ENCODE measurements around the gene ZNF563.

The ZNF563 gene

DNA sequence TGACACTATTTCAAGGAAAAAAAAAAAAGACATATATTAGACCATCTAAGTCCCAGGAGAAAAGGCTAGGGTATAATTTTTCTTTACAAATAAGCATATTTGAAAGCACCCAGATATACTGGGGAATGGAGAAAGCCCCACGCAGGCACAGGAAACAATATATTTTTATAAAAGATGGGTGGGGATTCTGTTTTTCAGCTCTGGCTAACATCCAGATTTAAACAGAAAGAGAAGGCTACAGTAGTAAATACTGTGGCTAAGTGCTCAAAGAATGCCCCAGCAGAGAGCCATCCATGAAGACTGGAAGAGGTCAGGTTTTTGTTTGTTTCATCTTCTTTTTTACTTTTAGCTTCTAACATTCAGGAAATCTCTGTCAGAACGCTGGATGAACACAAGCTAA lies 54.7 kb downstream of the ZNF563 start:
- TF ChIP-seq, protein P1, sequence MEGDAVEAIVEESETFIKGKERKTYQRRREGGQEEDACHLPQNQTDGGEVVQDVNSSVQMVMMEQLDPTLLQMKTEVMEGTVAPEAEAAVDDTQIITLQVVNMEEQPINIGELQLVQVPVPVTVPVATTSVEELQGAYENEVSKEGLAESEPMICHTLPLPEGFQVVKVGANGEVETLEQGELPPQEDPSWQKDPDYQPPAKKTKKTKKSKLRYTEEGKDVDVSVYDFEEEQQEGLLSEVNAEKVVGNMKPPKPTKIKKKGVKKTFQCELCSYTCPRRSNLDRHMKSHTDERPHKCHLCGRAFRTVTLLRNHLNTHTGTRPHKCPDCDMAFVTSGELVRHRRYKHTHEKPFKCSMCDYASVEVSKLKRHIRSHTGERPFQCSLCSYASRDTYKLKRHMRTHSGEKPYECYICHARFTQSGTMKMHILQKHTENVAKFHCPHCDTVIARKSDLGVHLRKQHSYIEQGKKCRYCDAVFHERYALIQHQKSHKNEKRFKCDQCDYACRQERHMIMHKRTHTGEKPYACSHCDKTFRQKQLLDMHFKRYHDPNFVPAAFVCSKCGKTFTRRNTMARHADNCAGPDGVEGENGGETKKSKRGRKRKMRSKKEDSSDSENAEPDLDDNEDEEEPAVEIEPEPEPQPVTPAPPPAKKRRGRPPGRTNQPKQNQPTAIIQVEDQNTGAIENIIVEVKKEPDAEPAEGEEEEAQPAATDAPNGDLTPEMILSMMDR (conservative IDR thresholded peaks at IDR 0.05; ENCODE audit: control insufficient read depth, insufficient read depth, low read depth, low read length), result no peak
- H3K4me3 ChIP-seq (ENCODE audit: control insufficient read depth, low read depth, low read length), result no peak overlapping the region
- no peak for DNase-seq (ENCODE audit: low read depth)

DNA sequence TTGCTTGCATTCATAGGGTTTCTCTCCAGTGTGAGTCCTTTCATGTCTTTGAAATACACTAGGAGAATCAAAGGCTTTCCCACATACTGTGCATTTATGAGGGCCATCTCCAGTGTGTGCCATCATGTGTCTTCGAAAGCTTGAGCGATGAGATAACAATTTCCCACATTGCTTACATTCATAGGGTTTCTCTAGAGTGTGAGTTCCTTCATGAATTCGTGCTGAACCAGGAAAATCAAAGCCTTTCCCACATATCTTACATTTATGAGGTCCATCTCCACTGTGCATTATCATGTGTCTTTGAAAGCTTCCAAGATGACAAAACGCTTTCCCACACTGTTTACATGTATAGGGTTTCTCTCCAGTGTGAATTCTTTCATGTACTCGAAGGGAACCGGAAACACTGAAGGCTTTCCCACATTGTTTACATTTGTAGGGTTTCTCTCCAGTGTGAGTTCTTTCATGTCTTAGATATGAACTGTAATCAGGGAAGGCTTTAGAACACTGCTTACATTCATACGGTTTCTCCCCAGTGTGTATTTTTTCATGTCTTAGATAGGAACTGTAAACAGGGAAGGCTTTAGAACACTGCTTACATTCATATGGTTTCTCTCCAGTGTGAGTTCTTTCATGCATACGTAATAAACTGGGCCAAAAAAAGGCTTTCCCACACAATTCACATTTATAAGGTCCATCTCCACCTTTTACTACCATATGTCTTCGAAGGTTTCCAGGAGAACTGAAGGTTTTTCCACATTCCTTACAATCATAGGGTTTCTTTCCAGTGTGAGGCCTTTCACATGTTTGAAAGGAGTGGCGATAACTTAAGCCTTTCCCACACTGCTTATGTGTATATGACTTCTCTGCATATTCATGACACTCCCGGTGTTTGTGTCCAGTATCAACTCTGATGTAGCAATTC lies 60.2 kb downstream of the ZNF563 start:
- TF ChIP-seq, protein P1 (conservative IDR thresholded peaks at IDR 0.05; ENCODE audit: control insufficient read depth, insufficient read depth, low read depth, low read length), result no peak
- H3K4me3 ChIP-seq (ENCODE audit: control insufficient read depth, low read depth, low read length), result no peak overlapping the region
- DNase-seq (ENCODE audit: low read depth), result peak; percentile 6

GRCh38 chr19:12272386-12272785 lies 61.0 kb downstream of the ZNF563 start:
- H3K4me3 ChIP-seq (ENCODE audit: control insufficient read depth, low read depth, low read length), result no peak overlapping the region
- TF ChIP-seq, protein P1 (conservative IDR thresholded peaks at IDR 0.05; ENCODE audit: control insufficient read depth, insufficient read depth, low read depth, low read length), result no peak
- DNase-seq (ENCODE audit: low read depth), result no peak

DNA sequence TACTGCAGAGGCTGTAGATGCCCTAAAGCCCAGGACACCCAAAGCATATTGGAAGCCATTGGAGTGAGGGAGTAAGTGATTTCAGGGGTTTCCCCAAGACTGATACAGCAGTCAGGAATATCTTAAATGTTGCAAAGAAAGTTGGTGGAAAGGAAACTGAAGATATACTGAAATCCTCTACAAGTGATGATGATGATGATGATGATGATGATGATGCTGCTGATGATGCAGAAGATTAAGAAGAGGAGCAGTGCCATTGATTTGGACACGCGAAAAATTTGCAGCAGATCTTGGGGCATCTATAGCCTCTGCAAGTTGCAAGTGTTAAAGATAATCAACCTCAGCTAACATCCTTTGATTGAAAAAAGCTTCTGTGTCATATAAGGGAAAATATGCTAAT lies 62.6 kb downstream of the ZNF563 start:
- H3K4me3 ChIP-seq (ENCODE audit: control insufficient read depth, low read depth, low read length), result no peak overlapping the region
- no peak for DNase-seq (ENCODE audit: low read depth)
- TF ChIP-seq, protein P1 (conservative IDR thresholded peaks at IDR 0.05; ENCODE audit: control insufficient read depth, insufficient read depth, low read depth, low read length), result no peak
